SK-N-SH (cell line): ENCODE results near the gene ATP1A2. TPM values are rescaled to one million over a fixed set of nuclear protein-coding genes. Genes with fewer than 3 reads are reported as not detected.

Experiments used
- CTCF ChIA-PET: fragments of 300-600, 350-600 bp; formaldehyde crosslinking; extraction: SDS; loops from one replicate; lab custom pipeline; 2021; lab: Yijun Ruan, JAX
- POLR2A ChIA-PET: fragments of 350-600 bp; sonication (Branson Sonifier 250); formaldehyde crosslinking; extraction: SDS; loops from one replicate; lab custom pipeline; 2020; ENCODE audit warnings: antibody characterized with exemption, inconsistent platforms; lab: Yijun Ruan, JAX
- DNase-seq: peaks from one replicate; pipeline ENCODE4 v3.0.0; 2012
- H2AFZ ChIP-seq: fragments of 200-600 bp; sonication (generic); 2 replicates; pipeline ENCODE4 v1.8.1; 2016; ENCODE audit warnings: antibody characterized with exemption, mild to moderate bottlenecking, low read depth
- H3F3A ChIP-seq: fragments of 200-600 bp; sonication (generic); replicated peaks from 2 replicates; pipeline ENCODE3; 2016; ENCODE audit warnings: antibody characterized with exemption, mild to moderate bottlenecking; ENCODE audit not compliant: insufficient read depth
- H3K27ac ChIP-seq, 2 experiments: fragments of 200-500 bp in 1 of 2; fragments of 200-600 bp in 1 of 2; sonication (Bioruptor generic) in 1 of 2; sonication (generic), shearing (Covaris generic) in 1 of 2; 2 replicates each; pipeline versions ENCODE4 v1.5.1 to v1.6.1; 2014 to 2016; ENCODE audit warnings: low read depth in 2 of 2, inconsistent platforms in 1 of 2, low read length in 1 of 2, mild to moderate bottlenecking in 1 of 2, mixed read lengths in 1 of 2
- H3K27me3 ChIP-seq: fragments of 200-600 bp; sonication (generic), shearing (Covaris generic); 2 replicates; pipeline ENCODE4 v1.6.1; 2016; ENCODE audit warnings: mixed run types; ENCODE audit not compliant: insufficient read depth
- H3K36me3 ChIP-seq, 2 experiments: fragments of 200-500 bp in 1 of 2; fragments of 200-600 bp in 1 of 2; sonication (Bioruptor generic) in 1 of 2; sonication (generic) in 1 of 2; replicated peaks in 1 of 2; 2 replicates each; pipeline versions ENCODE3 to v1.5.1; 2014 to 2016; ENCODE audit warnings: low read length in 1 of 2, mild to moderate bottlenecking in 1 of 2; ENCODE audit not compliant: insufficient read depth in 2 of 2, control insufficient read depth in 1 of 2
- H3K4me1 ChIP-seq, 2 experiments: fragments of 200-500 bp in 1 of 2; fragments of 200-600 bp in 1 of 2; sonication (Bioruptor generic) in 1 of 2; sonication (generic), shearing (Covaris generic) in 1 of 2; 2 replicates each; pipeline versions ENCODE4 v1.5.1 to v1.6.1; 2014 to 2016; ENCODE audit warnings: low read depth in 1 of 2, low read length in 1 of 2, mixed run types in 1 of 2; ENCODE audit not compliant: insufficient read depth in 2 of 2, control insufficient read depth in 1 of 2
- H3K4me2 ChIP-seq: fragments of 200-600 bp; sonication (generic), shearing (Covaris generic); 2 replicates; pipeline ENCODE4 v1.6.1; 2017; ENCODE audit warnings: mixed run types
- H3K4me3 ChIP-seq, 2 experiments: fragments of 200-500 bp in 1 of 2; fragments of 200-600 bp in 1 of 2; sonication (Bioruptor generic) in 1 of 2; sonication (generic), shearing (Covaris generic) in 1 of 2; 2 replicates each; pipeline versions ENCODE4 v1.5.1 to v1.8.1; 2014 to 2016; ENCODE audit warnings: low read depth in 2 of 2, inconsistent platforms in 1 of 2, low read length in 1 of 2, mild to moderate bottlenecking in 1 of 2, mixed read lengths in 1 of 2, moderate library complexity in 1 of 2
- H3K79me2 ChIP-seq: fragments of 200-600 bp; sonication (generic); 2 replicates; pipeline ENCODE4 v1.8.1; 2017; ENCODE audit warnings: mild to moderate bottlenecking; ENCODE audit not compliant: insufficient read depth
- H3K9ac ChIP-seq: fragments of 200-600 bp; sonication (generic); 2 replicates; pipeline ENCODE4 v1.6.1; 2017; ENCODE audit warnings: mixed run types
- H3K9me2 ChIP-seq: fragments of 200-600 bp; sonication (generic); 2 replicates; pipeline ENCODE4 v1.6.1; 2017; ENCODE audit warnings: mixed run types
- H3K9me3 ChIP-seq: fragments of 200-600 bp; sonication (generic); 2 replicates; pipeline ENCODE4 v1.6.1; 2017; ENCODE audit warnings: mixed run types, mild to moderate bottlenecking, moderate library complexity
- H4K20me1 ChIP-seq: fragments of 200-600 bp; sonication (generic); 2 replicates; pipeline ENCODE4 v1.6.1; 2017; ENCODE audit warnings: mild to moderate bottlenecking, mixed run types; ENCODE audit not compliant: insufficient read depth
- EP300 ChIP-seq, 2 experiments: IDR thresholded peaks; 2 replicates each; pipeline versions ENCODE4 v1.4.0 to v1.6.1; 2012; ENCODE audit warnings: borderline replicate concordance in 1 of 2, low read depth in 1 of 2, low read length in 1 of 2
- EZH2phosphoT487 ChIP-seq: fragments of 200-600 bp; sonication (generic); IDR thresholded peaks from 2 replicates; pipeline ENCODE4 v1.6.1; 2017; ENCODE audit warnings: low read depth, mixed run types, mild to moderate bottlenecking, antibody characterized with exemption, moderate library complexity, borderline replicate concordance
- FOSL2 ChIP-seq: IDR thresholded peaks from 2 replicates; pipeline ENCODE4 v1.4.0; 2012; ENCODE audit warnings: low read depth, mild to moderate bottlenecking, moderate library complexity, borderline replicate concordance
- FOXM1 ChIP-seq: IDR thresholded peaks from 2 replicates; pipeline ENCODE4 v1.4.0; 2012; ENCODE audit warnings: low read depth, mild to moderate bottlenecking
- GATA2 ChIP-seq: sonication (generic); formaldehyde crosslinking; IDR thresholded peaks from 2 replicates; pipeline ENCODE4 v1.5.0; 2020; ENCODE audit warnings: mild to moderate bottlenecking, missing genetic modification reagents
- JUND ChIP-seq: IDR thresholded peaks from 2 replicates; pipeline ENCODE4 v1.4.0; 2012
- MEF2A ChIP-seq: IDR thresholded peaks from 2 replicates; pipeline ENCODE4 v1.4.0; 2012; ENCODE audit warnings: low read depth, borderline replicate concordance
- NRF1 ChIP-seq: IDR thresholded peaks from 2 replicates; pipeline ENCODE4 v1.6.1; 2012; ENCODE audit warnings: low read depth, mild to moderate bottlenecking, low read length
- POLR2AphosphoS5 ChIP-seq: IDR thresholded peaks from 2 replicates; pipeline ENCODE4 v1.6.1; 2012; ENCODE audit warnings: low read depth, low read length
- RCOR1 ChIP-seq: fragments of 150-350 bp; IDR thresholded peaks from 2 replicates; pipeline ENCODE4 v1.6.1; 2017; ENCODE audit warnings: antibody characterized with exemption, low read length
- RXRA ChIP-seq: IDR thresholded peaks from 2 replicates; pipeline ENCODE4 v1.4.0; 2012; ENCODE audit warnings: low read depth, mild to moderate bottlenecking, borderline replicate concordance
- SMC3 ChIP-seq: IDR thresholded peaks from 2 replicates; pipeline ENCODE4 v1.6.1; 2012; ENCODE audit warnings: low read depth, low read length, improper control_type of control experiment
- TCF12 ChIP-seq: IDR thresholded peaks from 2 replicates; pipeline ENCODE4 v1.4.0; 2012
- WGBS: methylation state at CpG from one replicate; pipeline ENCODE4 v1.1.6; 2017; ENCODE audit warnings: low lambda C conversion rate; 5-methylcytosine and 5-hydroxymethylcytosine counted together
- polyA plus RNA-seq, 3 experiments: library from polyadenylated mRNA; depleted of rRNA; stranded (reverse); fragments of >200 nt; gene quantifications; 2 replicates each; pipeline ENCODE4 v1.2.3, GENCODE V29; 2012
- TF ChIP-seq, protein P1 (sequence below): fragments of 200-600 bp; sonication (generic); IDR thresholded peaks from 2 replicates; pipeline ENCODE4 v1.6.1; 2017; ENCODE audit warnings: antibody characterized with exemption, mild to moderate bottlenecking, moderate library complexity
- TF ChIP-seq, protein P2 (sequence below): IDR thresholded peaks from 2 replicates; pipeline ENCODE4; 2012
- TF ChIP-seq, protein P3 (sequence below): IDR thresholded peaks from 2 replicates; pipeline ENCODE4 v1.4.0; 2012; ENCODE audit warnings: low read depth, borderline replicate concordance
- TF ChIP-seq, protein P4 (sequence below): IDR thresholded peaks from 2 replicates; pipeline ENCODE4 v1.4.0; 2012; ENCODE audit warnings: low read depth, borderline replicate concordance

Gene ATP1A2
- polyA plus RNA-seq, 1 of the 3 experiments (the other 2 are of a cell fraction), result 0.07 TPM

DNA sequence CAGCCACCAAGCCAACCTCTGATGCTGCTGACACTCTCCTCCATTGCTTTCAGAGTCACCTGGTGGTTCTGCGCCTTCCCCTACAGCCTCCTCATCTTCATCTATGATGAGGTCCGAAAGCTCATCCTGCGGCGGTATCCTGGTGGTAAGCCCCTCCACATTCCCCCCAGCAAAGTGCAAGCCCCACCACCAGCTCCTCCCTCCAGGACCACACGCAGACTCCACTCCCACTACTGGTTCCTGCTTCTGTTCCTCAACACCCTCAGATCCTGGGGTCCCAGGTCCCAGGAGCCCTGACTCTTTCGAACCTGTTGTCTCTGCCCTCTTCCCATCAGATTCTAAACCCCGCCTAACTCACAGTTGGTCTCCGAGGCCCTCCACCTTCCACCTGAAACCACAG, 24.3 kb downstream of the ATP1A2 start (continued):
- no peak for TF ChIP-seq FOSL2

DNA sequence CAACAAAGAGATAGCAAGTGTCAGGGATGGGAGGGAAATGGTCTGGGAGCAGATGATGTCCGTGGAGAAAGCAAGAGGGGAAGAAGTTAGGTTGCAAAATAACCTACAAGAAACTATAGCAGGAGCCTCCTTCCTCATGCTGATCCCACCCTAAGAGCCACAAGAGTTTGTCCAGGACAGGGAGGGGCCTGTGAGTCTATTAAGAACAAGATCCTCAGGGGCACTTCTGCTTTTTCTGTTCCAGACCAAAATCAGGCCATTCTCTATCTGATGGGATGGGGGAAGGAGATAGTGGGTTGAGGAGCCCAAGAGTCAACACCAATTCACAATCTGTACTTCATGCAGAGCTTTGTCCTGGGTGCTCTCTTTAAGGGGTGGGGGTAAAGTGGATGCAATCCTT, 28.1 kb downstream of the ATP1A2 start:
- no peak for DNase-seq
- TF ChIP-seq FOXM1 (no peak), NRF1 (no peak), RXRA (no peak), FOSL2 (no peak), MEF2A (no peak), GATA2 (no peak)
- TF ChIP-seq, protein P1, sequence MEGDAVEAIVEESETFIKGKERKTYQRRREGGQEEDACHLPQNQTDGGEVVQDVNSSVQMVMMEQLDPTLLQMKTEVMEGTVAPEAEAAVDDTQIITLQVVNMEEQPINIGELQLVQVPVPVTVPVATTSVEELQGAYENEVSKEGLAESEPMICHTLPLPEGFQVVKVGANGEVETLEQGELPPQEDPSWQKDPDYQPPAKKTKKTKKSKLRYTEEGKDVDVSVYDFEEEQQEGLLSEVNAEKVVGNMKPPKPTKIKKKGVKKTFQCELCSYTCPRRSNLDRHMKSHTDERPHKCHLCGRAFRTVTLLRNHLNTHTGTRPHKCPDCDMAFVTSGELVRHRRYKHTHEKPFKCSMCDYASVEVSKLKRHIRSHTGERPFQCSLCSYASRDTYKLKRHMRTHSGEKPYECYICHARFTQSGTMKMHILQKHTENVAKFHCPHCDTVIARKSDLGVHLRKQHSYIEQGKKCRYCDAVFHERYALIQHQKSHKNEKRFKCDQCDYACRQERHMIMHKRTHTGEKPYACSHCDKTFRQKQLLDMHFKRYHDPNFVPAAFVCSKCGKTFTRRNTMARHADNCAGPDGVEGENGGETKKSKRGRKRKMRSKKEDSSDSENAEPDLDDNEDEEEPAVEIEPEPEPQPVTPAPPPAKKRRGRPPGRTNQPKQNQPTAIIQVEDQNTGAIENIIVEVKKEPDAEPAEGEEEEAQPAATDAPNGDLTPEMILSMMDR, result no peak
- TF ChIP-seq, protein P2, sequence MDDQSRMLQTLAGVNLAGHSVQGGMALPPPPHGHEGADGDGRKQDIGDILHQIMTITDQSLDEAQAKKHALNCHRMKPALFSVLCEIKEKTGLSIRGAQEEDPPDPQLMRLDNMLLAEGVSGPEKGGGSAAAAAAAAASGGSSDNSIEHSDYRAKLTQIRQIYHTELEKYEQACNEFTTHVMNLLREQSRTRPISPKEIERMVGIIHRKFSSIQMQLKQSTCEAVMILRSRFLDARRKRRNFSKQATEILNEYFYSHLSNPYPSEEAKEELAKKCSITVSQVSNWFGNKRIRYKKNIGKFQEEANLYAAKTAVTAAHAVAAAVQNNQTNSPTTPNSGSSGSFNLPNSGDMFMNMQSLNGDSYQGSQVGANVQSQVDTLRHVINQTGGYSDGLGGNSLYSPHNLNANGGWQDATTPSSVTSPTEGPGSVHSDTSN, result no peak
- TF ChIP-seq, protein P3, sequence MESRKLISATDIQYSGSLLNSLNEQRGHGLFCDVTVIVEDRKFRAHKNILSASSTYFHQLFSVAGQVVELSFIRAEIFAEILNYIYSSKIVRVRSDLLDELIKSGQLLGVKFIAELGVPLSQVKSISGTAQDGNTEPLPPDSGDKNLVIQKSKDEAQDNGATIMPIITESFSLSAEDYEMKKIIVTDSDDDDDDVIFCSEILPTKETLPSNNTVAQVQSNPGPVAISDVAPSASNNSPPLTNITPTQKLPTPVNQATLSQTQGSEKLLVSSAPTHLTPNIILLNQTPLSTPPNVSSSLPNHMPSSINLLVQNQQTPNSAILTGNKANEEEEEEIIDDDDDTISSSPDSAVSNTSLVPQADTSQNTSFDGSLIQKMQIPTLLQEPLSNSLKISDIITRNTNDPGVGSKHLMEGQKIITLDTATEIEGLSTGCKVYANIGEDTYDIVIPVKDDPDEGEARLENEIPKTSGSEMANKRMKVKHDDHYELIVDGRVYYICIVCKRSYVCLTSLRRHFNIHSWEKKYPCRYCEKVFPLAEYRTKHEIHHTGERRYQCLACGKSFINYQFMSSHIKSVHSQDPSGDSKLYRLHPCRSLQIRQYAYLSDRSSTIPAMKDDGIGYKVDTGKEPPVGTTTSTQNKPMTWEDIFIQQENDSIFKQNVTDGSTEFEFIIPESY, result no peak
- no peaks in the 10 kb centered on the region for H3K9me3 ChIP-seq
- H3K27ac ChIP-seq, result no peak overlapping the region
- no peak overlapping the region for H3K4me2 ChIP-seq
- WGBS, result 0% methylated on average over 1 of the region's 1 CpG
- ChIA-PET CTCF (interaction anchor here (1.8 kb wide), 1 partner anchor 76 kb away, joined by 4 read pairs; no protein-coding TSS in a partner anchor), POLR2A (no interaction called here)
- peaks cover 26% of the 10 kb centered on the region; the same call in 1 of the 2 replicates for H3K27me3 ChIP-seq
- H3K36me3 ChIP-seq, result no peaks in the 10 kb centered on the region
- no peaks in the 10 kb centered on the region for H3K9me2 ChIP-seq
- H2AFZ ChIP-seq, result no peak overlapping the region
- H4K20me1 ChIP-seq, result no peaks in the 10 kb centered on the region
- 0 out of 4 replicates have a peak, but pooled peaks cover 0 to 4% of the 10 kb centered on the region in 2 experiments for H3K4me1 ChIP-seq
- no peaks in the 10 kb centered on the region for H3K79me2 ChIP-seq
- no peak overlapping the region for H3K9ac ChIP-seq
- H3F3A ChIP-seq, result no peaks in the 10 kb centered on the region
- H3K4me3 ChIP-seq, result no peak overlapping the region

DNA sequence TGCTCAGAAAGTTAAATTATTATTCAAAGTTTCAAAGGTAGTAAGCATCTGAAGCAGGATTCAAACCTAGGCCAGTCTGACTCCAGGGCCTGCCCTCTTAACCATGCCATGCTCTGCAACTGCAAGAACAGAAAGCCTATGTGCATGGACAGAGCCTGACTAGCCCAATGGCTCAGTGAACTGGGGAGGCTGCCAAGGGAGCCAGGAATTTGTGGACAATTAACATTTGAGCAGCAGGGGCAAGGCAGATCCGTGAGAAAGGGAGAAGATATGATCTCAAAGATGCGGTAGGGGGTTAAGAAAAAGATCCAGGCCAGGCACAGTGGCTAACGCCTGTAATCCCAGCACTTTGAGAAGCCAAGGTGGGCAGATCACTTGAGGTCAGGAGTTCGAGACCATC, 29.4 kb downstream of the ATP1A2 start:
- no peak overlapping the region for H3K9ac ChIP-seq
- H3K36me3 ChIP-seq, result no peaks in the 10 kb centered on the region
- no peak for DNase-seq
- peak overlapping the region; percentile 29; the same call in 1 of the 2 replicates for H3K4me2 ChIP-seq
- H3K9me2 ChIP-seq, result no peaks in the 10 kb centered on the region
- H3K27ac ChIP-seq, result peak overlapping the region in 1 of 2 experiments; percentile 23; a peak in 1 of 4 replicates
- CTCF ChIA-PET, result interaction anchor here (1.2 to 1.8 kb wide), 2 partner anchors 27 to 75 kb away, joined by 3 to 4 read pairs; no protein-coding TSS in a partner anchor
- no peaks in the 10 kb centered on the region for H3F3A ChIP-seq
- WGBS, result 39% methylated on average over 4 of the region's 4 CpGs
- POLR2A ChIA-PET, result no interaction called here
- H3K79me2 ChIP-seq, result no peaks in the 10 kb centered on the region
- peaks cover 26% of the 10 kb centered on the region; the same call in 1 of the 2 replicates for H3K27me3 ChIP-seq
- no peaks in the 10 kb centered on the region for H4K20me1 ChIP-seq
- H3K4me1 ChIP-seq, result 0 out of 4 replicates have a peak, but pooled peaks cover 0 to 7% of the 10 kb centered on the region in 2 experiments
- H3K9me3 ChIP-seq, result no peaks in the 10 kb centered on the region
- H2AFZ ChIP-seq, result no peak overlapping the region
- no peak overlapping the region for H3K4me3 ChIP-seq
- TF ChIP-seq SMC3 (no peak), FOSL2 (no peak), EZH2phosphoT487 (no peak), POLR2AphosphoS5 (no peak), GATA2 (no peak), TCF12 (no peak), JUND (no peak), RCOR1 (no peak), EP300 (IDR thresholded peaks at IDR 0.05; ENCODE audit: borderline replicate concordance in 1 of 2, low read depth in 1 of 2, low read length in 1 of 2) (no peak)
- TF ChIP-seq, protein P1, result no peak
- TF ChIP-seq, protein P4, sequence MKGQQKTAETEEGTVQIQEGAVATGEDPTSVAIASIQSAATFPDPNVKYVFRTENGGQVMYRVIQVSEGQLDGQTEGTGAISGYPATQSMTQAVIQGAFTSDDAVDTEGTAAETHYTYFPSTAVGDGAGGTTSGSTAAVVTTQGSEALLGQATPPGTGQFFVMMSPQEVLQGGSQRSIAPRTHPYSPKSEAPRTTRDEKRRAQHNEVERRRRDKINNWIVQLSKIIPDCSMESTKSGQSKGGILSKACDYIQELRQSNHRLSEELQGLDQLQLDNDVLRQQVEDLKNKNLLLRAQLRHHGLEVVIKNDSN, result no peak
